HFF-Myc (cell line): ENCODE measurements around the gene OGG1.

Experiments used
- DNase-seq: peaks from one replicate; pipeline ENCODE4 v3.0.0-alpha.2; 2011; ENCODE audit warnings: low read depth; ENCODE audit errors: extremely low read depth
- H3K4me3 ChIP-seq: replicated peaks from 2 replicates; pipeline ENCODE4 v1.5.1; 2011; ENCODE audit warnings: low read depth, mild to moderate bottlenecking, control low read depth, low read length
- CTCF ChIP-seq: IDR thresholded peaks from 2 replicates; pipeline ENCODE4 v1.5.1; 2012; ENCODE audit warnings: mild to moderate bottlenecking, low read depth, low read length, control low read depth; ENCODE audit errors: missing control alignments

The OGG1 gene

GRCh38 chr3:9727041-9727595, 22.6 kb upstream of the OGG1 start:
- H3K4me3 ChIP-seq = no peak overlapping the region
- TF ChIP-seq CTCF = peak; percentile 31
- DNase-seq = no peak

GRCh38 chr3:9727743-9728142, 22.0 kb upstream of the OGG1 start:
- DNase-seq = no peak
- TF ChIP-seq CTCF = no peak

GRCh38 chr3:9729419-9729818, 20.3 kb upstream of the OGG1 start:
- TF ChIP-seq CTCF = no peak
- H3K4me3 ChIP-seq = no peak overlapping the region
- no peak for DNase-seq

More at GRCh38 chr3:9727743-9728142, 22.0 kb upstream of the OGG1 start:
- no peak overlapping the region for H3K4me3 ChIP-seq

GRCh38 chr3:9730657-9731205, 19.0 kb upstream of the OGG1 start:
- peak overlapping the region; percentile 95 for H3K4me3 ChIP-seq
- no peak for TF ChIP-seq CTCF
- no peak for DNase-seq

- TF ChIP-seq CTCF = no peak
- peak; percentile 93 for DNase-seq
- peak within 1 kb of the TSS; percentile 95 for H3K4me3 ChIP-seq
Observed at GRCh38 chr3:9731206-9732079, 18.3 kb upstream of the OGG1 start, which contains the start of gene BRPF1. Gene BRPF1, plus strand, starts transcription at chr3:9731735. Its CDS starts 2,406 bp downstream, at chr3:9734141.

GRCh38 chr3:9732080-9732739, 17.5 kb upstream of the OGG1 start:
- TF ChIP-seq CTCF = no peak
- peak overlapping the region; percentile 95 for H3K4me3 ChIP-seq
- no peak for DNase-seq
